NCI-H128 (cell line): Measurements from ENCODE around the gene KIAA0825.
"Not testable (repeated sequence)": the region's sequence is repeated elsewhere in the genome, so short reads cannot be mapped to it uniquely, and the experiment has no call there.

Source experiments
- DNase-seq: peaks from one replicate; lab custom pipeline; 2025; ENCODE audit not compliant: unreplicated experiment; lab: John Stamatoyannopoulos, UW

KIAA0825 gene

GRCh38 chr5:94116317-94116716 lies 502.1 kb downstream of the KIAA0825 start:
- DNase-seq: not testable (repeated sequence)

GRCh38 chr5:94113087-94113486 lies 505.3 kb downstream of the KIAA0825 start:
- DNase-seq: no peak

DNA sequence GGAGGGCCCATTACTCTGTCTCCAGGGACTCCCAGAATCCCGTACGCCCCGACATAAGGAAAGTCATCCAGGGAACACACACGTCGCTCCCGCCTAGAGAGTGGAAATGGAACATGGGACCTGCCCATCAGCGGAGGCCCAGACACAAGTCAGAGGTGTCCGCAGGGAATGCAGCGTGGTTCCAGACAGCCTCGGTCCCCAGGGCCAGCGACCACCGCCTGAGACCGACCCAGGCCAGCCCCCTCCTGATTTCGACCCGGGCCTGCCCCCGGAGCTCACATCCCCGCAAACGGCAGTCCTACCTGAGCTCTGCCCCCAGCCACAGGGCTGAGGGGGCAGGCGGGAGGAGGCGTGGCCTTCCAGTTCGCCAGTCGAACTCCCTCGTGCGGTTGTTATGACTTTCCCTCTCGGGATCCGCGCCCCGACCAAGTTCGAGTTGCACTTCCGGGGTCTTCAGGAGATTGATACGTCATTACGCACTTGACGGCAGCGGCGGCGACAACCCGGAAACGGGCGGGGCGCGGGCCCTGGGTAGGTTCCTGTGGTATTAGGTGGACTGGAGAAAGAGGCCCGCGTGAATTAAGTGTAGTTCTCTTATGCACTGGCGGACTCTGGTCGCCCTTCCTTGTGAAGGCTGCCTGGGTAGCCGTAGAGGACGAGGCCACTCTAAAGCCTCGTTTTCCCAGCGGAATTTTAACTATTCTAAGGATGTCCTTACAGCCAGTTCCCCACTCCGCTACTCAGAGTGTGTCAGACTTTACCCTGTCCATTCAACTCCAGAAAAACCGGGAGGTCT lies 507.0 kb downstream of the KIAA0825 start:
- peak; percentile 52 for DNase-seq

GRCh38 chr5:94103514-94104245 lies 514.7 kb downstream of the KIAA0825 start:
- DNase-seq: no peak
